ENCODE results near the gene PACRG. TPM values are rescaled to one million over a fixed set of nuclear protein-coding genes. Genes with fewer than 3 reads are reported as not detected.

Gene PACRG
- total and polyA plus RNA-seq, 9 donors, result 1.2 to 2.7 (median 1.9) TPM

- Histone ChIP-seq H3K4me1 (ENCODE audit: control insufficient read depth, insufficient read depth, low read length) (no peaks in the 10 kb centered on the region), H3K9me3 (replicated peaks; ENCODE audit: control insufficient read depth, low read depth, low read length) (no peaks in the 10 kb centered on the region), H3K36me3 (ENCODE audit: control insufficient read depth, insufficient read depth, low read length) (no peaks in the 10 kb centered on the region), H3K27me3 (ENCODE audit: control insufficient read depth, insufficient read depth, low read length) (no peaks in the 10 kb centered on the region), H3K27ac (ENCODE audit: low read length) (no peak overlapping the region), H3K4me3 (ENCODE audit: low read length) (no peak overlapping the region)
- no peak for DNase-seq
- WGBS (ENCODE audit: insufficient coverage), result no CpG with 5 or more reads among the region's 3 CpGs
These were observed 38.9 kb upstream of the PACRG start for GRCh38 chr6:162688751-162689345.

- H3K36me3 ChIP-seq (ENCODE audit: control insufficient read depth, insufficient read depth, low read length), result no peaks in the 10 kb centered on the region
- H3K9me3 ChIP-seq (replicated peaks; ENCODE audit: control insufficient read depth, low read depth, low read length), result no peaks in the 10 kb centered on the region
- no peak overlapping the region for H3K27ac ChIP-seq (ENCODE audit: low read length)
- H3K4me1 ChIP-seq (ENCODE audit: control insufficient read depth, insufficient read depth, low read length), result no peaks in the 10 kb centered on the region
- DNase-seq, result no peak
- no peak overlapping the region for H3K4me3 ChIP-seq (ENCODE audit: low read length)
- 75% methylated on average over 4 of the region's 5 CpGs for WGBS (ENCODE audit: insufficient coverage)
- H3K27me3 ChIP-seq (ENCODE audit: control insufficient read depth, insufficient read depth, low read length), result no peaks in the 10 kb centered on the region
These were observed 37.6 kb upstream of the PACRG start for GRCh38 chr6:162690158-162690557.

GRCh38 chr6:162697872-162698403 lies 29.8 kb upstream of the PACRG start:
- no peaks in the 10 kb centered on the region for H3K4me1 ChIP-seq (ENCODE audit: control insufficient read depth, insufficient read depth, low read length)
- H3K9me3 ChIP-seq (replicated peaks; ENCODE audit: control insufficient read depth, low read depth, low read length), result no peaks in the 10 kb centered on the region
- WGBS (ENCODE audit: insufficient coverage), result 29% methylated on average over 1 of the region's 1 CpG
- no peak for DNase-seq
- no peaks in the 10 kb centered on the region for H3K27me3 ChIP-seq (ENCODE audit: control insufficient read depth, insufficient read depth, low read length)
- no peak overlapping the region for H3K4me3 ChIP-seq (ENCODE audit: low read length)
- no peak overlapping the region for H3K27ac ChIP-seq (ENCODE audit: low read length)
- H3K36me3 ChIP-seq (ENCODE audit: control insufficient read depth, insufficient read depth, low read length), result no peaks in the 10 kb centered on the region

- no peak overlapping the region for H3K4me3 ChIP-seq (ENCODE audit: low read length)
- no peaks in the 10 kb centered on the region for H3K9me3 ChIP-seq (replicated peaks; ENCODE audit: control insufficient read depth, low read depth, low read length)
- no peak overlapping the region for H3K27ac ChIP-seq (ENCODE audit: low read length)
- no peaks in the 10 kb centered on the region for H3K36me3 ChIP-seq (ENCODE audit: control insufficient read depth, insufficient read depth, low read length)
- H3K27me3 ChIP-seq (ENCODE audit: control insufficient read depth, insufficient read depth, low read length), result no peaks in the 10 kb centered on the region
- DNase-seq, result no peak
- no peaks in the 10 kb centered on the region for H3K4me1 ChIP-seq (ENCODE audit: control insufficient read depth, insufficient read depth, low read length)
These were observed 29.3 kb upstream of the PACRG start for GRCh38 chr6:162698440-162698839.

GRCh38 chr6:162699961-162700360 lies 27.8 kb upstream of the PACRG start:
- Histone ChIP-seq H3K4me1 (ENCODE audit: control insufficient read depth, insufficient read depth, low read length) (no peaks in the 10 kb centered on the region), H3K27ac (ENCODE audit: low read length) (no peak overlapping the region), H3K36me3 (ENCODE audit: control insufficient read depth, insufficient read depth, low read length) (no peaks in the 10 kb centered on the region), H3K9me3 (replicated peaks; ENCODE audit: control insufficient read depth, low read depth, low read length) (no peaks in the 10 kb centered on the region), H3K4me3 (ENCODE audit: low read length) (no peak overlapping the region), H3K27me3 (ENCODE audit: control insufficient read depth, insufficient read depth, low read length) (no peaks in the 10 kb centered on the region)
- WGBS (ENCODE audit: insufficient coverage), result 67% methylated on average over 1 of the region's 2 CpGs
- DNase-seq, result no peak

- Histone ChIP-seq H3K4me1 (ENCODE audit: control insufficient read depth, insufficient read depth, low read length) (peaks cover 4% of the 10 kb centered on the region), H3K4me3 (ENCODE audit: low read length) (no peak overlapping the region), H3K36me3 (ENCODE audit: control insufficient read depth, insufficient read depth, low read length) (no peaks in the 10 kb centered on the region), H3K27me3 (ENCODE audit: control insufficient read depth, insufficient read depth, low read length) (no peaks in the 10 kb centered on the region), H3K9me3 (replicated peaks; ENCODE audit: control insufficient read depth, low read depth, low read length) (no peaks in the 10 kb centered on the region), H3K27ac (ENCODE audit: low read length) (no peak overlapping the region)
- DNase-seq, result no peak
- WGBS (ENCODE audit: insufficient coverage), result no CpG with 5 or more reads among the region's 3 CpGs
These were observed 26.8 kb upstream of the PACRG start for GRCh38 chr6:162700966-162701365.

GRCh38 chr6:162701551-162701950 lies 26.2 kb upstream of the PACRG start:
- H3K27me3 ChIP-seq (ENCODE audit: control insufficient read depth, insufficient read depth, low read length), result no peaks in the 10 kb centered on the region
- peaks cover 7% of the 10 kb centered on the region for H3K4me1 ChIP-seq (ENCODE audit: control insufficient read depth, insufficient read depth, low read length)
- H3K36me3 ChIP-seq (ENCODE audit: control insufficient read depth, insufficient read depth, low read length), result no peaks in the 10 kb centered on the region
- no peak for DNase-seq
- no peaks in the 10 kb centered on the region for H3K9me3 ChIP-seq (replicated peaks; ENCODE audit: control insufficient read depth, low read depth, low read length)
- H3K27ac ChIP-seq (ENCODE audit: low read length), result no peak overlapping the region
- WGBS (ENCODE audit: insufficient coverage), result no CpG with 5 or more reads among the region's 1 CpG
- no peak overlapping the region for H3K4me3 ChIP-seq (ENCODE audit: low read length)

GRCh38 chr6:162702446-162702845 lies 25.3 kb upstream of the PACRG start:
- no peak overlapping the region for H3K4me3 ChIP-seq (ENCODE audit: low read length)
- peaks cover 7% of the 10 kb centered on the region for H3K4me1 ChIP-seq (ENCODE audit: control insufficient read depth, insufficient read depth, low read length)
- no peaks in the 10 kb centered on the region for H3K27me3 ChIP-seq (ENCODE audit: control insufficient read depth, insufficient read depth, low read length)
- DNase-seq, result no peak
- H3K36me3 ChIP-seq (ENCODE audit: control insufficient read depth, insufficient read depth, low read length), result no peaks in the 10 kb centered on the region
- WGBS (ENCODE audit: insufficient coverage), result 83% methylated on average over 1 of the region's 2 CpGs
- no peak overlapping the region for H3K27ac ChIP-seq (ENCODE audit: low read length)
- no peaks in the 10 kb centered on the region for H3K9me3 ChIP-seq (replicated peaks; ENCODE audit: control insufficient read depth, low read depth, low read length)

GRCh38 chr6:162704001-162704400 lies 23.8 kb upstream of the PACRG start:
- no peak for DNase-seq
- Histone ChIP-seq H3K36me3 (ENCODE audit: control insufficient read depth, insufficient read depth, low read length) (no peaks in the 10 kb centered on the region), H3K4me1 (ENCODE audit: control insufficient read depth, insufficient read depth, low read length) (peaks cover 7% of the 10 kb centered on the region), H3K27ac (ENCODE audit: low read length) (no peak overlapping the region), H3K4me3 (ENCODE audit: low read length) (no peak overlapping the region), H3K9me3 (replicated peaks; ENCODE audit: control insufficient read depth, low read depth, low read length) (no peaks in the 10 kb centered on the region), H3K27me3 (ENCODE audit: control insufficient read depth, insufficient read depth, low read length) (no peaks in the 10 kb centered on the region)
- 100% methylated on average over 1 of the region's 4 CpGs for WGBS (ENCODE audit: insufficient coverage)

GRCh38 chr6:162705736-162706135 lies 22.0 kb upstream of the PACRG start:
- H3K4me1 ChIP-seq (ENCODE audit: control insufficient read depth, insufficient read depth, low read length), result peaks cover 7% of the 10 kb centered on the region
- no peaks in the 10 kb centered on the region for H3K9me3 ChIP-seq (replicated peaks; ENCODE audit: control insufficient read depth, low read depth, low read length)
- DNase-seq, result no peak
- H3K27ac ChIP-seq (ENCODE audit: low read length), result no peak overlapping the region
- WGBS (ENCODE audit: insufficient coverage), result no CpG with 5 or more reads among the region's 4 CpGs
- H3K4me3 ChIP-seq (ENCODE audit: low read length), result no peak overlapping the region
- no peaks in the 10 kb centered on the region for H3K27me3 ChIP-seq (ENCODE audit: control insufficient read depth, insufficient read depth, low read length)
- no peaks in the 10 kb centered on the region for H3K36me3 ChIP-seq (ENCODE audit: control insufficient read depth, insufficient read depth, low read length)

- no peaks in the 10 kb centered on the region for H3K27me3 ChIP-seq (ENCODE audit: control insufficient read depth, insufficient read depth, low read length)
- H3K27ac ChIP-seq (ENCODE audit: low read length), result peak overlapping the region; percentile 88
- peak overlapping the region; percentile 11 for H3K4me3 ChIP-seq (ENCODE audit: low read length)
- WGBS (ENCODE audit: insufficient coverage), result 12% methylated on average over 3 of the region's 6 CpGs
- peak; percentile 97 for DNase-seq
- H3K36me3 ChIP-seq (ENCODE audit: control insufficient read depth, insufficient read depth, low read length), result no peaks in the 10 kb centered on the region
- no peaks in the 10 kb centered on the region for H3K9me3 ChIP-seq (replicated peaks; ENCODE audit: control insufficient read depth, low read depth, low read length)
- H3K4me1 ChIP-seq (ENCODE audit: control insufficient read depth, insufficient read depth, low read length), result peaks cover 7% of the 10 kb centered on the region
These were observed 21.5 kb upstream of the PACRG start for GRCh38 chr6:162706232-162706631.

Data from muscle of leg (tissue), 11 donors.